Germinal center (tissue), 1 donor: ENCODE measurements around the gene TBC1D22A.

ENCODE experiments used
- DNase-seq: peaks from one replicate; pipeline ENCODE4 v3.0.0; 2012; ENCODE audit warnings: mixed read lengths, low spot score

TBC1D22A gene

DNA sequence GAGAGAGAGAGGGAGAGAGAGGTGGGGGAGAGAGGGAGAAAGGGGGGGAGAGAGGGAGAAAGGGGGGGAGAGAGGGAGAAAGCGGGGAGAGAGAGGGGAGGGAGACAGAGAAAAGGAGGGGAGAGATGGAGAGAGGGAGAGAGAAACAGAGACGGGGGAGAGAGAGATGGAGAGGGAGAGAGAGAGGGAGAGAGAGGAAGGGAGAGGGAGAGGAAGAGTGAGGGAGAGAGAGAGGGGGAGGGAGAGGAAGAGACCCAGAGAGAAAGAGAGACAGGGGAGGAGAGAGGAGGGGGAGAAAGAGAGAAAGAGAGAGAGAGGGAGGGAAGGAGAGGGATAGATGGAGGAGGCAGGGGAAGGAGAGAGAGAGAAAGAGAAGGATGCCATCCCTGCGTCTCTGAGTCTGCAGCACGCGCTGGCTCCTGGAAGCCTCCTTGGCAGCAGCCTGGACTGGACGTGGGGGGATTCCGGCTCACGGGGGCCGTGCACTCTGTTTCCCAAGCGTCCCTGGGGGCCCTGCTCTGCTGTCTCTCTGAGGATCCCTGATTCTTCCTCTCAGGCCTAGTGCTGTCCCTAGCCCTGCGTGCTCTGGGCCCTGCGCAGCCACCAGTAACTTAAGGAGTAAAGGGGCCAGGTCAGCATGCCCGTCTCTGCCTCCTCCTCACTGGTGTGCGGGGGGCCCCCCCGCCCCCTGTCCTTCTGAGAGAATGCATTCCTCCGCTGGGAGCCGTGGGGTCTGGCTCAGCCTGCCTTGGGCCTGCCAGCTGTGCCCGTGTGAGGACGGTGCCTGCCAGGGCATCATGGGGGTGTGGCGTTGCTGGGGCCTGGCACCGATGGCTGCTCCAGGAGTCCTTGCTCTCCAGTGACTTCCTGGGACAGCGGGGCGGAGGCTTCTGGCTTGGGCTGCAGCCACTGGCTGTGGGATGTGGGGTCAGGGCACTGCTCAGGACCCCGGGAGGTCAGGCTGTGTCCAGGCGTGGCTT, 429.5 kb downstream of the TBC1D22A start:
- no peak for DNase-seq

DNA sequence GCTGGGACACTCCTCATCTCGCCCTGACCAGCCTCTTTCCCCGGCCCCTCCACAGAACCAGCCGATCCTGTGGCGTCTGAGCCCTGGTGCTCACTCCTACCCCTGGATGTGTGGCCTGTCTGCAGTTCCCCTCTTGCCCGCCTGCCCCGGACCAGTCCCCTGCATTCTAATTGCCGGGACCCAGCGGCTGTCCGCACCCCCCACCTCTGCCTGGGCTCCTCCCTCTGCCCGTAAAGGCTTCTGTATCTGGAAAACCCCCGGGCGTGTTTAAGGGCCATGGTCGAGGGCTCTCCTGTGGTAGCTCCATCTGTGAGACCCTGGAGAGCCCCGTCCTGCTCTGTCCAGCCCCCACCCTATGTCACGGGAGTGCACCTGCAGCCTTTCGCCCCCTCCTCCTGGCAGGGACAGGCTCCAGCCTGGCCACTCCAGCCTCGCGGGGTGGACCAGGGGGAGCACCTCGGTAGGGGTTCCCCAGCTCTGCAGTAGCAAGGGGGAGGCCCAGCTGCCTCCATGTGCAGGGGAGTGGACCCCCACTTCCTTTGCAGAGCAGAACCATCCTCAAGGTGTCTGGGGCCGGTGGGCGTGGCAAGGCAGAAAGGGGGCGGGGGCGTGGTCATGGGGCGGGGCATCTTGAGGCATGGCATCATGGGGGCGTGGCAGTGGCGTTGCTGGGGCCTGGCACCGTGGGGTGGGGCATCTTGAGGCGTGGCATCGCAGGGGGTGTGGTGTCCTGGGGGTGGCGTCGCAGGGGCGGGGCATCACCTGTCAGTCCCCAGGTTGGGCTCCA, 430.4 kb downstream of the TBC1D22A start:
- DNase-seq = peak; percentile 77

DNA sequence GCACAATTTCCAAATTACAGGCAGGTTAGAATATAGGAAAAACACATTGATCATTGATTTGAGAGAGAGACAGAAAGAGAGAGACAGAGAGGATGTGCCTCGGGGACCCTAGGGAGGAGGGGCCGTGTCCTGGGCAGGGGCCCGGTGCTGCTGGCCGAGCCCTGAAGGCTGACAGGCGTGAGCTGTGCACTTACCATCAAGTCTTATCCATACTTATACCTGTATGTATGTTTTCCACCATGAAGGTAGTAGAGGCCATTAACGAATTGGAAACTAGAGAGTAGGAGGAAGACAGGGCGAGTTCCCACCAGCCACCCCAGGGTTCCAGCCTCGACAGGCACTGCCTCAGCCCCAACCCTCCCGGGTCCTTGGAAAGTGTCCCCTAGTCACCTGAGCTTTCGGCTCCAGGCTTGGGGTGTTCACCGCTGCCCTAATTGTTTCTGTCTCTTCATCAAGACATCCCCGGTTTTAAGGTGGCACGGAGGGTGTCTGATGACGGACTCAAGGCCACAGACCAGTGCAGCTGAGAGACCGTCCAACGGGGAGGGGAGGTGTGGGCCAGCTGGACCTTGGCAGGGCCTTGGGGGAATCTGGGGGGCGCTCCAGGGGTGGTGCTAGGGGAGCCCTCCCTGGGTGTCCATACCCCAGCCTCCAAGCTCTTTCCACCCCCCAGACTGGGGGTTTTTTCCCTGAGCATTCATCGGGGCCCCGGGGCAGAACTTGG, 431.3 kb downstream of the TBC1D22A start:
- no peak for DNase-seq

DNA sequence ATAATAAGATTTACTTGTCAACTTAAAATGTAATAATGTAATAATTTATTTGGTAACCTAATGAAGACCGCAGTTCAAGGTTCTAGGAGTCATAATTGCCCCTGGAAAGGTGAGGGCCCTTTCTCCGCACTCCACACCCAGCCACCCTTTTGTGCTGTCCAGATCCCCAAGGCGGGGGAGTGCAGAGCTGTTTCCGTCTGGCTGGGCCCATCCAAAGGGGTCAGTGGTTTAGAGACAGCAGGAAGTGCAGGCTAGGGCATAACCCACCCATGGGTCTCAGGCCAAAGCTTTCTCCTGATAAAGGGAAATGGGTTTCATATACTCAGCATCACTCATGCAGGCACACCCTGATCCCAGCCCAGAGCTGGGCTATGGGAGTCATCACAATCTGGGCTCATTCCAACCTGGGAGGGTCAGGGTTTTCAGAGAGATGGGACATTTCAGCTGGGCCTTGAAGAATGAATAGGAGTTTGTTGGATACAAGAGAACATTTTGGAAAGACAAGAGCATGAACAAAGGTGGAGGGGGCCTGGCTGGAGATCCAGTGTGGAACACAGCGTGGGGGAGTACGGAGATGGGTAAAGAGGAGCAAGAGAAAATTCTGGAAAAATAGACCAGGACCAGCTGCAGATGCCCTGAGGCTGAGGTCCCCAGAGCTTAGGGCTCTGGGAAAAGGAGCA, 432.2 kb downstream of the TBC1D22A start:
- DNase-seq = no peak

DNA sequence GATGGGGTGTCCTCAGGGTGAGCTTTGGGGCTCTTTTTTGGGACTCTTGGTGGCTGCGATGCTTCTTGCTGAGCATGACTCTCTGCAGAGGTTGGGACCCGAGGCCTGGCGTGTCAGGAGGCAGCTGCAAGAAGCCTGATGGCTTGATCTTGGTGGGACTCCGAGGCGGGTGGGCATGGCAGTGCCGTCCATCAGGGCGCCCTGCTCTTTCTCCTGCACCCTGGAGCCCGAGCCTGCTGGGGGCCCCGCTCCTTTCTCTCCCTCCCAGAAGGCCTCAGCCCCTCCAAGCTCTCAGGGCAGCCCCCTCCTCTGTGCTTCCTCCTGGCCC, 432.7 kb downstream of the TBC1D22A start:
- DNase-seq = no peak

DNA sequence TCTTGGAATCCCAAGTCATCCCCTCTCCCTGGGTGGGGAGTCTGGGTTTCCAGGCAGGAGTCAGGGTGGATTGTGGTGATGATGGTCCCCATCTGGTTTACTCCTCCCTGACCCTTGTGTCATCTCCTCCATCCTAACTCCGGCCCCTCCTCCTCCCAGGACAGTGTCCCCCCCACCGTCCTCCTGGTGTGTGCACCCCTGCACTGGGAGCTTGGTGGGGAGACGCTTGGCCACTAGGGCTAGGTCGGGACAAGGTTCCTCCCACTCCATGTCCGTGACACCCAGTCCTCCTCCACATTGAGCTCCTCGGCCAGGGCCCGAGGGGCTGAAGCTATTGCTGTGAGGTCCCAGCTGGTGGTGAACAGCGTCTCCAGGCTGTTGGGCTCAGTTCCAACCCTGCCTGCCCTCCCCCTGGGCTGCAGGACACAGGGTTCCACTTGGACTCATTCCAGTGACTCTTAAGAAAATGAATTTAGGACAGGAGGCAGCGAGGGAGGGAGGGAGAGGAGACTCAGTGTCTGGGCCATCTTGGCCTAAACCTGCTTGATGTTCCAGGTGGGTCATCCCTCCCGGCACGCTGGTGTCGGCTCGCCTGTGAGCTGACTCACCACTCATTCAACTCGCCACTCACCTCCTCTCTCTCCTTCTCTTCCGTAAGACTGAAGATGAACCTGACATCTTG, 433.2 kb downstream of the TBC1D22A start:
- DNase-seq = no peak

DNA sequence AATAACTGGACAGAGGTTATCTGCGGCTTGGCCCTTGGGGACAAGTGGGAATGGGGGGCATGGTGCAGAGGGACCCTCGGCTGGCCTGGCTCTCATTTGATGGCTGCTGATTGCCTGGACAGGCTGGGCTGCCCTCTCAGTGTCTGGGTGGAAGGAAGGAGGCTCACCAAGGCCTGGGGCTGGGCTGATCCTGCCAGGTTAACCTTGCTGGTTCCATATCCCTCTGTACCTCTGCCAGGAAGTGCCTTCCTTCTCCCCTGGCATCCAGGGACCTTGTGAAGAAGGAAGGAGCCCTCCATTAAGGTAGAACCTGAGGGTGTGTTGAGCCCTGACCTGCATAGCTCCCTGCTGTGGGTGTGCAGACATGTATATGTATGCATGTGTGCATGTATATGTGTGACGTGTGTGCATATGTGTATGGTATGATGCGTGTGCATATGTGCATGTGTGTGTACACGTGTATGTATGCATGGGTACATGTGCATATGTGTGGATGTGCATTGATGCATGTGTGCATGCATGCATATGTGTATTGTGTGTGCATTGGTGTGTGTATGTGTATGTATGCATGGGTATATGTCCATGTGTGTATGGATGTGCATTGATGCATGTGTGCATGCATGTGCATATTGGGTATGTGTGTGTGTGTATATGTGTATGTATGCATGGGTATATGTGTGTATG, 433.9 kb downstream of the TBC1D22A start:
- DNase-seq = no peak

DNA sequence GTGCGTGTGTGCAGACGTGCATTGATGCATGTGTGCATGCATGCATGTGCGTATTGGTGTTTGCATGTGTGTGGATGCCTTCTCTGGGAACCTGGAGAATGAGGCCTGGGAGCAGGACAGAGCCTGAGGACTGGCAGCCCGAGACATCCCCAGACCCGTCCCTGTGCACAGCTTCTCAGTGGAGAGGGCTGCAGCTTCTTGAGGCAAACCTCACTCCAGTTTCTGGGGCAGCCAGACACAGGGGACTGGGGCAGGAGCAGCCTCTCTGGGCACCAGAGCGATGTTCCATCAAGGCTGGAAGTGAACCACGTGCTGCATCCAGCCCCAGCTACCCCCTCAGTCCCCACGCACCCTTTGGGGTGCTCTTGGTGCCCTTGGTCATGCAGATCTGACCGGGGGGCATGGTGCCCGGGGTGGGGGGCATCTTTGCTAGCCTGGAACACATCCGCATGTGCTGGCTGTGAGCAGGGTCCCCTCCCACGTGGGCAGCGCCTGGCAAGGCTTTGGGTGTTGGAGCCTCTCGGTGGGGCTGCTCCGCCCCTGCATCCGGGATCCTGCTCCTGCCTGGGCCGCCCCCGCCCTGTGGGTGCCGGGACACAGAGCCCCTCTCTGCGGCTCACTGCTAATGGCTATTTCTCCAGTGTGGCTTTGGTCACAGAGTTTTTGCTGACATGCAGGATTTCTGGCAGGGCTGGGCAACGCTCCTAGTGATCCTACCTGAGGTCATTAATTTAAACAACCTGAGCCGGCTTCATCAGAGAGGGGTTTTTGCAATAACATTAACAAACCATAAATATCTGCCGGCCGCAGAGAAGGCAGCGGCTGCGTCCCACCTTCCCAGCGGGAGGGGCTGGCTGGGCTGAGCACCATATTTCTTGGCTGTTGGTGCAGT, 434.7 kb downstream of the TBC1D22A start:
- no peak for DNase-seq

DNA sequence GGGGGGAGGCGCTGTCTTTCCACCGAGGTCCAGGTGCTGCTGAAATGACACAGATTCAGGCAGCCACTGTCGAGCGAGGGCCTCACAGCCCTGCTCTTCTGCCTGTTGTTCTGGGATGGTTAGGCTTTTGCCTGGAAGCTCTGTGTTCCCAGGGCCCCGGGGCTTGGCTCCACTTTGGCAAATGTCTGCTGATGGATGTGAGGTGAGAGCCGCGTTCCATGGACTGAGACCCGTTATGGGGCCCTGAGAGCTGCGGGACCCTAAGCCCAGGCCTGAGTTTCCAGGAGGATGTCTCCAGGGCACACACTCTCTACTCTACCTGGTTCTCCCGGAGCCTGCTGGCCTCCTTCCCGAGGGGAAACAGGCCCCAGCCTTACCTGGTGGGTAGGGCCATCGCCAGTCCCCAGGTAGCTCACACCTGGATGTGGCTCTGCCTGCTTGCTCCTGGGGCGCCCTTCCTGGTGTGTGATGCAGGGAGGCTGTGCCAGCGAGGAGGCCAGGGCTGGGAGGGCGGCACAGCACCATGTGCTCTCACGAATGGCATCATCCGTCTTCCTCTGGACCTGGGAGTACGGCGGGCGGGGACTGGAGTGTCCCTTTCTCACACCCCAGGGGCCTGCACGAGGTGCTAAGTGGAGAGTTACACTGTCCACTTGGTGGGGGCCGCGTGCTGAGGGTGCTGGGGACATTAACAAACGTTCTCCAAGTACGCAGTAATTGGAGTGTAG, 435.5 kb downstream of the TBC1D22A start:
- DNase-seq = no peak

DNA sequence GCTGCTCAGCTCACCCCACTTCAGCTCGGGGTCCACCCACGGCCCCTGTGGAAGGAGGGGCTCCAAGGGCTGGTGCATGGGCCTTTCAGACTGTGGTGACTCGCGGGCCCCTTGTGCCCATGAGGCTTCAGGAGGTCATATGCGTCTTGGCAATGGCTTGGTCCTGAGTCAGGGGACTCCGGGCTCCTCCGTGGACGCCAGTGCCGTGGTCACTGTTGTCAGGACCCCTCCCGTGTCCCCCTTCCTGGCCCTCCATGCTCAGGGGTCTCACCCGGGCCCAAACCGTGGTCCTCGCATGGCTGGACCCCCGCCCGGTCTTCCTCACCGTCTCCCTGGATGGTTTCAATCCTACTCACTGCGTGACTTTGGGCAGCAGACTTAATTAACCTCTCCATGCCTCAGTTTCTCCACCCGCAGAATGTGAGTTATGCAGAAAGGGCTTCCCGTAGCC, 436.4 kb downstream of the TBC1D22A start:
- no peak for DNase-seq

DNA sequence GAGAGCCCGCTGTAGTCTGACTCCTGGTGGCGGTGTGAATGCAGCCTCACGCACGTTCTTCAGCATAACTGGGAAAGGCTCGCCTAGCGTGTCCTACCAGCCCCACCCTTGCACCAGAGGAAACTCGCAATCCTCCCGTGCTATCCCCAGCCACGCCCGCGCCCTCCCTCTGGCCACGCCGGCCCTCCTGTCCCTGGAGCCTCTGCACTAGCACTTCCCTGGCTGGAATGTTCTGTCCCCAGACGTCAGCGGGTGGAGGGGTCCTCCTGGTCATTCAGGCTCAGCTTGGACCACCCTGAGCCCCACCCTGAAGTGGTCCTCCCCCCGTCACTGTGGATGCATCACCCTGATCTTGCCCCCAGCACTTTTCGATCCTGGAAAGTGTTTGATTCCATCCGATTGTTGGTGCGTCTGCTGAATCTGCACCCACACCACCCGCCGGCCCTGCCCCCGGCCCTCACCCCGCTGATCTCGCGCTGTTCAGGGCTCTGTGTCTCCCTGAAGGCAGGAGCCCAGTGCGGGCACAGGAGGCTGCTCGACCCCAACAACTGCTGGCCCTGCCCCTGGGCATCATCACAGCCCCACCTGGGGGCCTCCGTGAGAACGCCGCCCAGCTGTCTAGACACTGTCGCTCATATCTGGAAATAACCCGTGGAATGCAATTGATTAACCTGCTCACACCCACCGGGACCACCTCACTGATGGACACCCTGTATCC, 437.0 kb downstream of the TBC1D22A start:
- no peak for DNase-seq

DNA sequence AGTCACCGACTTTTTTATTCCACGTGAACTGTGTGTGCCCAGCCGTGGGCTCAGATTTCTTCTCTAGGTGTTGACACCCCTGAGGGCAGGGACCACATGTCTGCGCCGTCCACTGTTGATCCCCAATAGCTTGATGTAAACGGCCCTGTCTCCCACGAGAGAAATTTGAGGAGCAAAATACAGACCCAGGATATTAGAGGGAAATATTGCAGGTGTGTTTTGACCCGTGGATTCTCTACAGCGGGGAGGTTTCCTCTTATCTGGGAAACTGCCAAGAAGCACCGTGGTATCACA, 437.5 kb downstream of the TBC1D22A start:
- no peak for DNase-seq

DNA sequence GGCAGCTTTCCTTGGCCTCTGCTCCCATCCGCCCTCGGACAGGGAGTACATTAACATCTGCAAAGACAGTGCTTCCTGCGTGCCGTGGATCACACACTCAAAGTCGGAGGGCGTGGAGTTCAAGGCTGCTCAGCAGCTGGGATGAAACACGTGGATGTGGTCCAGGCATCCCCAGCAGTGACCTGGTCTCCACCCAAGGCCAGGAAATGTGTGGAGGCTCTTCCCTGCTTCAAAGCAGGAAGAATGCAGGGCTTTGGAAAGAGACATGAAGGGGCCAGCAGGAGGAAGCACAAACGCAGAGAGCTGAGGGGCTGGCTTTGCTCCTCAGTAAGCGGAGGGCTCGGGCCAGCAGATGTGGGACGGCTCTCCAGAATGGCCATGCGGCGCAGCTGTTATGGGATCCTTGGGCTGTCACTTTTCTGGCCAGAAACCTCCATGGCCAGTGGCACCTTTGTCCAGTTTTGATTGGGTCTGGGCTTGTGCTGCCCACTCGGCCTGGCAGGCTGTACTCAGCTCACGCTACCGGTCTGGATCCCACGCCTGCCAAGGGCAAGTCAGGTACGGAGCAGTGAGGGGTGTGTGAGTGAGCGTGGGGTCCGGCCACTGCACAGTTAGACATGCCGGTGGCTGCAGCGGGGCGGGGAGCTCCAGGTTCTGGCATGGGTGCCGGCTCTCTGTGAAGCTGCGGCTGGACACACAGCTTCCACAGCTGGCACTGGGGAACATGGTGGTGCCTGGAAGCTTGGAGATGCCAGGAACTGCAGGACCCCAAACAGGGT, 438.0 kb downstream of the TBC1D22A start:
- no peak for DNase-seq

DNA sequence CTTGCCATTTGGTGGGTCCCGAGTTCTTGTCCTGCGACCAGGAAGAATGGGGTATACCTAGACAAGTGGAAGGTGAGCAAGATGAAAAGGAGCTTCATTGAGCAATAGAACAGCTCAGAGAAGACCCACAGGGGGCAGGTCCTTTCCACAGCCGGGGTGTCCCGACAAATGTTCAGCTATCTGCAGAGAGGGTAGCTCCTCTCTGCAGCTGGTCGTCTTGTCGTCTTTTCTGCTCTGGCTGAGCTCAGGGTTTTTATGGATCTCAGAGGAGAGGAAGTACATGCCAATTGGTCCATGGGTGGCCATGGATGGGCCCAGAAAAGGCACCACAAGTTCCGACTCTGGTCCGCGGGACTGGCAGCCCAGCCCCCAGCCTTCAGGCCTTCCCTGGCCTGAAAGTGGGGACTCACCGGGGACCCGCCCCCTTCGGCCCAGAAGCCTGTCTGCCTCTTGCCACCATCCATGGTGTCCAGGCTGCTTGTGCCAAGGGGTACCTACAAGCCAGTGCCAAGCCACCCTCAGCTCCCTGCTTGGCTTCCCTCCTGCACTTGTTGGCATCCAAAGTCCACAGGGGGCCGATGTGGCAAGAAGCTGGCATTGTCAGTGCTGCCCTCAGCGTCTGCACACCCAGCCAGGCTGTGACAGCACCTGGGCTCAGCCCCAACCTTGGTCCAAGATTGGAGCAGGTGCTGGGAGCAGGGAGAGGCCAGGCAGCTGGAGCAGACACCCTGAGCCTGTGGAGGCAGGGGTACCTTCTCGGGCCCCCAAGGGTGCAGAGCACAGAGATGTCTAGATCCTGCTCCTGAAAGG, 438.9 kb downstream of the TBC1D22A start:
- DNase-seq = no peak

DNA sequence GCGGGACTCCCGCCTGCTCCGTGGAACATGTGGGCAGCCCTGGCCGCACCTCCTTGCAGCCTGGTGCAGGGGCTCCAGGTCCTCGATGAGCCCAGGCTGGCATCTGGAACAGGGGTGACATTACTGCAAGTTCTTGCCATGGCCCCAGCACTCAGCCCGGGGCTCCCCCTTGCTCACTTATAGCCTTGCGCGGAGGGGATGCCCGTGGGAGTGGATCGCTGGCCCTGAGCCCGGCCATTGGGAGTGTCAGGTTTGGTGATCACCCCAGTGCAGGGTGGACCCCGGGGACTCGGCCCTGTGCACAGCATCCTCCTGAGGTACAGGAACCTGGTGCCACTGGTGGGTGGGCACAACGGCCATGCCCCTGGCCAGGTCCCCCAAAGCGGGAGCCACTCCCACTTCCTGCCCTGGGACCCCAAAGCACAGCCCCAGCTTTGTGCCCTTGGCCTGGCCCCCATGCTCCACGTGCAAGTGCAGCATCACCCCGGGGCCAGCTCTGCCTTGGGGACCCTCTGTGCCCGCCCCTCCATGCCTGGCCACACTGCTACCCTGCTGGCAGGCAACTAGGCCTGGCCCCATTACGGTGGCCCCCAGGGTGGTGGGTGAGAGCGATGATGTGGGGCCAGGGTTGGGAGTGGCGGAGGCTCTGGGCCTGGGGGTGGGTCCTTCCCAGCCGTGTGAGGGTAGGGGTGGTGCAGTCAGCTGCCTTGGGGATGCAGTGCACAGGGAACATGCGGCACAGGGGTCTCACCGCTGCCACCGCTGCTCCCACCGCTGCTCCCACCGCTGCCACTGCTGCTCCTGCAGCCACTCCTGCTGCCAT, 439.8 kb downstream of the TBC1D22A start:
- no peak for DNase-seq
